Measurements from ENCODE around the gene POTED. TPM values are rescaled to one million over a fixed set of nuclear protein-coding genes. Genes with fewer than 3 reads are reported as not detected.
"Not testable (repeated sequence)": the region's sequence is repeated elsewhere in the genome, so short reads cannot be mapped to it uniquely, and the experiment has no call there.

The POTED gene
- not detected for total RNA-seq
- long read RNA-seq: 0 reads

GRCh38 chr21:13609477-13609876 lies at the start of gene POTED:
TSS of gene POTED (plus strand) at chr21:13609777. CDS start at chr21:13610229, 452 bp downstream.
- ATAC-seq (ENCODE audit: poor library complexity); DNase-seq; intact Hi-C loops (cut with DNase I): not testable (repeated sequence)

GRCh38 chr21:13650101-13650500 lies 40.5 kb downstream of the POTED start:
- intact Hi-C loops (cut with DNase I); DNase-seq; ATAC-seq (ENCODE audit: poor library complexity): not testable (repeated sequence)

- DNase-seq; intact Hi-C loops (cut with DNase I); ATAC-seq (ENCODE audit: poor library complexity): not testable (repeated sequence)
Measured at GRCh38 chr21:13651746-13652145, 42.2 kb downstream of the POTED start.

Small RNAs within 50 kb of the gene (microRNA-seq; reads per million reads assigned to microRNA genes)
- gene MIR3118-1: not detected
